ENCODE data around the gene RHOA. TPM values are rescaled to one million over a fixed set of nuclear protein-coding genes. Genes with fewer than 3 reads are reported as not detected.
"Not testable (repeated sequence)": the region's sequence is repeated elsewhere in the genome, so short reads cannot be mapped to it uniquely, and the experiment has no call there.

RHOA gene
- total RNA-seq, 2 donors from 2014 or later, result 311 to 334 TPM

DNA sequence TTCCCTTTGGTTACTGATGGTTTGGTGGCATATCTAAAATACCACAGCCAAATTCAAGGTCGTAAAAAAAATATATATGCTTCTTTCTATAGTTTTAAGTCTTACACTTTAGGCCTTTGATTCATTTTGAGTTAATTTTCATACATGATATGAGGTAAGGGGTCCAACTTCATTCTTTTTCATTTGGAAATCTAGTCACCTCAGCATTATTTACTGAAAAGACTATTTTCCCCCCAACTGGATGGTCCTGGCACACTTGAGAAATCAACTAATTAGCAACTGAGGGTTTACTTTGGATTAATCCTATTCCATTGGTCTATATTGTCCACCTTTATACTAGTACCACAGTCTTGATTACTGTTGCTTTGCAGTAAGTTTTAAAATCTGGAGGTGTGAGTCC lies 26.2 kb downstream of the RHOA start:
- no peak for DNase-seq
- intact Hi-C loops (cut with DNase I), result no loop called here
- ATAC-seq, result no peak

DNA sequence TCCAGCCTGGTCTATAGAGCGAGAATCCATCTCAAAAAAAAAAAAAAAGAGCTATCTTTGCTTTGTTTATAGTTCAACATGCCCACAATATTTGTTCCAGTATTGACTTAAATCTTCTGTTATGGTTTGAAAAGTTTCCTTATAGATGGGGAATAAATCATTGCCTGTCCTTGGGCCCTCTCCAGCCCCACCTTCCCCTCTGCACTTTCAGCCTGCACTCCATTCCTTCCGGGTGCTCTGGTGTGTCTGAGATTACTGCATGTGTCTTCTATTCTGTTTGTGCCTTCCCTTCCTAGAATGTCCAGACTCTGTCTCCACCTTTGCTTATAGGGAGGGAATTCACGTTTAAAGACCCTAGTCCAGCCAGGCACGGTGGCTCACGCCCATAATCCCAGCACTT lies 28.4 kb downstream of the RHOA start:
- ATAC-seq, result no peak
- no peak for DNase-seq
- intact Hi-C loops (cut with DNase I), result no loop called here

DNA sequence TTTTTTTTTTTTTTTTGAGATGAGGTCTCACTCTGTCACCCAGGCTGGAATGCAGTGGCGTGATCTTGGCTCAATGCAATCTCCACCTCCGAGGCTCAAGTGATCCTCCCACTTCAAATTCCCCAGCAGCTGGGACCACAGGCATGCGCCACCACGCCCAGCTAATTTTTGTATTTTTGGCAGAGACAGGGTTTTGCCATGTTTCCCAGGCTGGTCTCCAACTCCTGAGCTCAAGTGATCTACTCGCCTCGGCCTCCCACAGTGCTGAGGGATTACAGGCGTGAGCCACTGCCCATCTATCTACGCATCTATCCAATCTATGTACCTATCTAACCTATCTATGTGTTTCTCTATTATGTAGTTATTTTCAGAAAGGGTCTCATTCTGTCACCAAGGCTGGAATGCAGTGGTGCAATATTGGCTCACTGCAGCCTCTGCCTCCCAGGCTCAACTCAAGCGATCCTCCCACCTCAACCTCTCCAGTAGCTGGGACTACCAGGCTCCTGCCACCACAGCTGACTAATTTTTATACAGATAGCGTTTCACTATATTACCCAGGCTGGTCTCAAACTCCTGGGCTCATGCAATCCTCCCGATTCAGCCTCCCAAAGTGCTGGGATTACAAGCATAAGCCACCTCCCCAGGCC lies 33.4 kb downstream of the RHOA start:
- intact Hi-C loops (cut with DNase I), result no loop called here
- DNase-seq (peak; percentile 51), ATAC-seq (peak; percentile 67 to 88)

DNA sequence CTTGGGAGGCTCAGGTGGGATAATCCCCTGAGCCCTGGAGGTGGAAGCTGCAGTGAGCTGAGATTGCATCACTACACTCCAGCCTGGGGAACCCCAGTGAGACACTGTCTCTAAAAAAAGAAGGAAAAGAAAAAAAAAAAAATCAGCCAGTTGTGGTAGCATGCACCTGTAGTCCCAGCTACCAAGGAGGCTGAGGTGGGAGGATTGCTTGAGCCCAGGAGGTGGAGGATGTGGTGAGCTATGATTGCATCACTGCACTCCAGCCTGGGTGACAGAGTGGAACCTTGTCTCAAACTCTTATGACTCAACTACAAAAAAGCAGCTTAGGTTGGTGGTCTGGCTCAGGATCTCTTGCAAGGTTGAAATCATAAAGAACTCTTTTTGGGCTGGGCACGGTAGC lies 34.3 kb downstream of the RHOA start:
- ATAC-seq, result peak in 1 of 2 donors; percentile 30
- intact Hi-C loops (cut with DNase I), result no loop called here

DNA sequence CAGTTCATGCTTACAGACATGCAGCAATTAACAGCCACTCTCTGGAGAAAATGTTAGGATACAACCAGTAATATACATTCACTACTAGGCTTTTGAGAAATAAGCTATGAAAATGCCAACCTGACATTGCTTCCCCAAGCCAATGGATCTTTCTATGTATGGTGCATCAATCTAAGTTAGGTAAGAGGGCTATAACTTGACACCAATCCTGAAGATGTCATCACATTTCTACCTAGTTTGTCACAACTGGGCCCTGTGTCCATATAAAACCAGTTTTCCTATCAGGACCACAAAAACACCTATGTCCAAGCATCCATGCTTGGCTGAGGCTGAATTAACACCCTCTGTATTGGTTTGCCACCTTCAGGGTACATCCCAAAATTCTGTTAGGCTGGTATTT lies 39.8 kb downstream of the RHOA start:
- ATAC-seq, result no peak
- DNase-seq, result no peak
- intact Hi-C loops (cut with DNase I), result no loop called here

More for the DNA sequence above, 34.3 kb downstream of the RHOA start:
- DNase-seq, result no peak

DNA sequence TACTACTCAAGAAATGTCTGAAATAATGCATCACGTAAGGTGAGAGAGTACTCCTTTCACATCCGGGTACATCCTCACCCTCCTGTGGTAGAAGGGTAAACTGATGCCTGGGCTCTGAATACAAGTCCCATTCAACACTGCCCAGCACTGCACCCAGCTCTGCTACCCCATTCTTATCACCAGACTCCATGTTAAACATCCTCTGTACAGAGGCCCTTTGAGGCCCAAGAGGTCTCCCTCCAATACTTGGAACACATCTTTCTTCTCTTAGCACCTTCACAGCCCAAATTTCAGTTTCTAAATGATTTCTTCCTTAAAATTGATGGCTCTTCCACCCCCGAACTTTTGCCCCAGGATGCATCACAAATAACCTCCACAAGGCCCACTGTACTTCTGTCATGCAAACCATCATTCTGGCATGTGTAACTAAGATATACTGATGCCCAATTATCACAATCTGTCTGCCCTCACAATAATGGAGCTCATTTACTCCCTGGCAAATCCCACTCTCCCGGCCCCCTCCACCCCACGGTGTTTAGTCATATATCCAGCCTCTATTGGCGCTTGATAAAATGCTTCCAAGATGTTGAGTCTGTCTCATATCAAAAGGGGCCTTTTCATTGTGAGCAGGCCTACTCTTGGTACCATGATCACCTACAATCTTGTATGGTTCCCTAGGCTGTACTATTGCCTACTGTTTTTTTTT lies 41.0 kb downstream of the RHOA start:
- DNase-seq (no peak), ATAC-seq (no peak)
- intact Hi-C loops (cut with DNase I), result no loop called here

DNA sequence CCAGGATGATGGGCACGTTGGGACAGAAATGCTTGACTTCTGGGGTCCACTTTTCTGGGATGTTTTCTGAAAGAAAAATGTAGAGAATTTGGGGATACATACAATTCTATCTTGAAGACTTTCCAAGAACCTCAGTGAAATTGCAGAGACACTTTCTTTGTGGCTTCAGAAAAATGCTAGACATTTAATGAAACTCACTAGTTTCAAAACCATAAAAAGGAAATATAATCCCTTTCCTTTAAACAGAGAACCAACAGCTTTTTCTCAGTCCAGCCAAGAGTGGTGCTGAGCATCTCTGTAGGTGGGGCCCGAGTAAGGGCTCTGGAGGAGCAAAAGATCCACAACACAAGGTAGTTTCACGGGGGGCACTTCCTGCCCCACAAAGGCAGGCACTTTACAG lies 49.2 kb downstream of the RHOA start:
- ATAC-seq (no peak), DNase-seq (no peak)
- intact Hi-C loops (cut with DNase I), result no loop called here

DNA sequence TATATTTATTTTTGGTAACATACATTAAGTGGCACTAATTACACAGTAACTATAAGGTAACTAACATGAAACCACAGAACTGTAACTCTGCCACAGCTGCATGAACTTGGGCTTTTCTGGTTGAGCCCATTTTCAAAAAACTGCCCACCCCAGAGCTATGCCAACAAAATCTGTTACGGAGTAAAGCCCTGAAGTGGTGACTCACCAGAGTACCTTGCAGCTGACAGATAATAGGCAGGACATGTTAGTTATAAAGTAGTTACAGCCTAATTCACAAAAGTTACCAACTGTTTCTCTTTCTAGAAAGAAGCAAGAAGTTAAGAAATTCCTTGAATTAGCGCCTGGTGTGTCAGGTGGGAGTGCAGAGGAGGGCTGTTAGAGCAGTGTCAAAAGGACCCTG lies 52.2 kb downstream of the RHOA start:
- DNase-seq (no peak), ATAC-seq (no peak)
- intact Hi-C loops (cut with DNase I), result loop anchor here in 1 of 2 donors (10.0 kb wide), 1 partner anchor 55 kb away; the partner anchor contains the start of genes RHOA and TCTA

DNA sequence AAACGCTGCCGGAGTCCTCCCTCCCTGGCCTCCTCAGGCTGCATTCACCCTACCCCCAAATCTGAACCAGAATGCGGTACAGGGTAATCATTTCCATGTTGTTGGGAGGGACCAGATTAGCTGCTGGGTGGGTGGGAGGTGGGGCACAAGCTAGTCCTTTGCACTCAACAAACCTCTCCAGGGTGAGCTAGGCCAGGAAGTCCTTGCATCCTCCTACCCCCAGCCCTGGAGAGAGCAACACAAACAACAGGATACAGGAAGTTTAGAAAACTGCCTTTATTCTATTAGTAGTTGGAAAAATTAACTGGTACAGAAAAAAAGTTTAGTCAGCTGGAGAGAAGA lies 52.9 kb downstream of the RHOA start:
- DNase-seq, result no peak
- intact Hi-C loops (cut with DNase I), result loop anchor here in 1 of 2 donors (10.0 kb wide), 1 partner anchor 56 kb away; the partner anchor contains the start of genes RHOA and TCTA
- no peak for ATAC-seq

DNA sequence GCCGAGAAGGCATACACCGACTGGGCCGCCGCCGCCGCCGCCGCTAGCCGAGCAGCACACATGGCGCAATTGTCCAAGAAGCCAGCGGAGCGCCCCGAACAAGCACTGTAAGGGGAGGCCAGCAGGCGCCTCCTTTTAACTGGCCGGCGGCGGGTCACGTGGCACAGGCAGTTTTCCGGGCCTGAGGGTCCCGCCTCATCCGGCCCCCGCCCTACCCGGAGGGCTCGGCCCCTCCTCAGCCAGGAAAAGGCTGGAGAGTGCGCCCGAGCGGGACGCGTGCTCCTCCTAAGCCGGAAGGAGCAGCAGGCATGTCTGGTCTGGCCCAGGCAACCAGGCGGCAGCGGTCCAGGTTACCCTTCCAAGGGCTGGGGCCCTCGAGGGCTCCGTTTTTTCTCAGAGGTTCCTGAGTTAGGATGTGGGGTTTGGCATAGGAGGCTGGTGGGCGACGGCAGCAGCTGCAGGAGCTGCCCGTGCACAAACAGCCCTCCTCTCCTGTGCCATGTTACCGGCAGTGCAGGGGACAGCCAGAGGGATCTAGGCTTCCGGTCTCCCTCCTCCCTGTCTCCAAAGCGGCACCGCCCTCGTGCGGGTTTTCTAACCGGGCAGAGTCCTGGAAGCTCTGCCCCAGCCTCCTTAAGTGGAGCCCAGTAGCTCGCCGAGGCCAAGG lies 53.4 kb downstream of the RHOA start, which contains the start of gene GPX1:
Gene GPX1 (minus strand): TSS at position 137 of the 667 bp plus-strand sequence. CDS start 75 bp downstream, at position 62.
- DNase-seq (peak; percentile 98), ATAC-seq (peak; percentile 95 to 97)
- intact Hi-C loops (cut with DNase I), result loop anchor here in 1 of 2 donors (10.0 kb wide), 1 partner anchor 56 kb away; the partner anchor contains the start of genes RHOA and TCTA

DNA sequence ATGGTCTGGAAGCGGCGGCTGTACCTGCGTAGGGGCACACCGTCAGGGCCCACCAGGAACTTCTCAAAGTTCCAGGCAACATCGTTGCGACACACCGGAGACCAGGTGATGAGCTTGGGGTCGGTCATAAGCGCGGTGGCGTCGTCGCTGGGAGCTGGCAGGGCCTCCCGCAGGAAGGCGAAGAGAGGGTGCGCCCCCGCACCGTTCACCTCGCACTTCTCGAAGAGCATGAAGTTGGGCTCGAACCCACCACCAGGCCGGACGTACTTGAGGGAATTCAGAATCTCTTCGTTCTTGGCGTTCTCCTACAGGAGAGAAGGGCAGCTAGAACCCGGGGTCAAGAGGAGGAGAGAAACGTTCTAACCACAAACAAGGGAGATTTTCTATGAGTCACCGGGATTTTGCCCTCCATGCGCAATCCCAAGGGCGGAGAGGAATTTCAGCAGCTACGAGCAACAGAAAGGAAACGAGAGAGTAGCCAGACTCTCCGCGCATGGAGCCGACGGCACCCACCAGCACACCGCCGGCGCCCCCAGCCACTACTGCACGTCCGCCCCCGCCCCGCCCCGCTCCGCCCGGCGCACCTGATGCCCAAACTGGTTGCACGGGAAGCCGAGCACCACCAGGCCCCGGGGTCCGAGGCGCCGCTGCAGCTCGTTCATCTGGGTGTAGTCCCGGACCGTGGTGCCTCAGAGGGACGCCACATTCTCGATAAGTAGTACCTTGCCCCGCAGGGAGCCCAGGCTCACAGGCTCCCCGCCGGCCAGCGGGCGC lies 54.1 kb downstream of the RHOA start:
- ATAC-seq, result peak; percentile 49 to 64
- intact Hi-C loops (cut with DNase I), result loop anchor here in 1 of 2 donors (10.0 kb wide), 1 partner anchor 57 kb away; the partner anchor contains the start of genes RHOA and TCTA
- DNase-seq, result peak; percentile 64

DNA sequence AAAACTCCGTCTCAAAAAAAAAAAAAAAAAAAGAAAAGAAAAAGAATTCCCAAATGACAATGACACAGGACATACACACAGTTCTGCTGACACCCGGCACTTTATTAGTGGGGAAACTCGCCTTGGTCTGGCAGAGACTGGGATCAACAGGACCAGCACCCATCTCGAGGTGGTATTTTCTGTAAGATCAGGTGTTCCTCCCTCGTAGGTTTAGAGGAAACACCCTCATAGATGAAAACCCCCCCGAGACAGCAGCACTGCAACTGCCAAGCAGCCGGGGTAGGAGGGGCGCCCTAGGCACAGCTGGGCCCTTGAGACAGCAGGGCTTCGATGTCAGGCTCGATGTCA lies 54.7 kb downstream of the RHOA start:
- intact Hi-C loops (cut with DNase I), result loop anchor here in 1 of 2 donors (10.0 kb wide), 1 partner anchor 58 kb away; the partner anchor contains the start of genes RHOA and TCTA
- not testable (repeated sequence) for ATAC-seq, DNase-seq

DNA sequence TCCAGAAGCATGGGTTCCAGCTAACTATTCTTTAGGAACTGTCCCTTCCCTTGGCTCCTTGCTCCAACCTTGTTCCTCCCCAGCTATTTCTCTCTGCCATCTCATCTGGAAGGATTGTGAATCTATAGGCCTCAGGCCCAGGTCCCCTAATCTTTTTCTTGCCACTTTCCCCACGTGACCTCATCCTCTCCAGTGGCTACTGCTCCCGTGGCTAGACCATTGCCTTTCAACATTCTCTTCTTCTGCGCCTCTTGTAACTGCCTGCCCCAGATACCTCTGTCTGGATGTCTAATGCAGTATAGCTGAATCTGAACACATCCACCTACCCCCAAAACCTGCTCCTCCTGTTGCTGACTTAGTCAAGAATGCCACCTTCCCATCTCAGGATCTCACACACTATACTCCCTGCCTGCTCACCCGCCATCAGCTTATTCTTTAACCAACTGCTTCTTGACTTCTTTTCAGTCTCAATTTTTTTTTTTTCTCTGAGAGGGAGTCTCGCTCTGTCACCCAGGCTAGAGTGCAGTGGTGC lies 58.8 kb downstream of the RHOA start:
- no peak for DNase-seq
- no peak for ATAC-seq
- intact Hi-C loops (cut with DNase I), result loop anchor here in 1 of 2 donors (10.0 kb wide), 1 partner anchor 62 kb away; the partner anchor contains the start of genes RHOA and TCTA

DNA sequence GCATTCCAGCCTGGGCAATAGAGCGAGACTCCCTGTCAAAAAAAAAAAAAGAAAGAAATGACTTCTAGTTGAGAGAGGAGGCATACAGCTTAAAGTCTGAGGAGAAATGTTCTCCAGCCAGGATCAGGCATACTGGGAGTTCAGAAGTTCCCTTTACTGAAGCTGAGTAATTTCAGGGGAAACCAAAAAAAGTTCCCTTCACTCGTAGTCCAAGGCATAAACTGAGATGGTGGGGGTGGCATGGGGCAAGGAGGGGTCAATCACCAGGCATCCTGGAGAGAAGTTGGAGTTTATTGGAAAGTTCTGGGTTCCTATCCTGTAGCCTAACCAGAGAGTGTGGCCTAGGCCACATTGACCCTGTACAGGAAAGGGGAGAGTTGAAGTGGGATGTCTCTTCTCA lies 59.5 kb downstream of the RHOA start:
- intact Hi-C loops (cut with DNase I), result loop anchor here in 1 of 2 donors (10.0 kb wide), 1 partner anchor 63 kb away; the partner anchor contains the start of genes RHOA and TCTA
- DNase-seq (no peak), ATAC-seq (no peak)

DNA sequence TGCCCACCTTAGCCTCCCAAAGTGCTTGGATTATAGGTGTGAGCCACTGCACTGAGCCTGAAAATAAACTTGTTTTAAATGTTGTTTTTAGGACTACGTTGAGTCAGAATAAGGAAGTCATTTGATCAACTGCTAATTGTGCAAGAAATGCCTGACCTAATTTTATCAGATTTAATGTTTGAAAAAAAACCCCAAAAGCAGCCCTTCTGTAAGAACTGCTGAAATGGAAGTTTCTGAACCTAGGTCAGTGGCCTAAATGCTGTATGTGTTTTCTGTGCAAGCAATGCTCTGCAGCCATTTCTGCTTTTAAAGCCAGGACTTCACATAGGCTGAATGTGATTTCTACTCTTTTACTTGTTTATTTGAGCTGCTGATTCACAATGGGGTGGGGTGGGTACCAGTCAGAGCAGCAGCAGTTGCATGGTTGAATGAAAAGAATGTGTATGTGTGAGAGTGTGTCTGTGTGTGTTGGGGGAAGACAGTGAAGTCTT lies 60.2 kb downstream of the RHOA start:
- ATAC-seq (peak; percentile 20 to 37), DNase-seq (no peak)
- intact Hi-C loops (cut with DNase I), result loop anchor here in 1 of 2 donors (10.0 kb wide), 1 partner anchor 63 kb away; the partner anchor contains the start of genes RHOA and TCTA

DNA sequence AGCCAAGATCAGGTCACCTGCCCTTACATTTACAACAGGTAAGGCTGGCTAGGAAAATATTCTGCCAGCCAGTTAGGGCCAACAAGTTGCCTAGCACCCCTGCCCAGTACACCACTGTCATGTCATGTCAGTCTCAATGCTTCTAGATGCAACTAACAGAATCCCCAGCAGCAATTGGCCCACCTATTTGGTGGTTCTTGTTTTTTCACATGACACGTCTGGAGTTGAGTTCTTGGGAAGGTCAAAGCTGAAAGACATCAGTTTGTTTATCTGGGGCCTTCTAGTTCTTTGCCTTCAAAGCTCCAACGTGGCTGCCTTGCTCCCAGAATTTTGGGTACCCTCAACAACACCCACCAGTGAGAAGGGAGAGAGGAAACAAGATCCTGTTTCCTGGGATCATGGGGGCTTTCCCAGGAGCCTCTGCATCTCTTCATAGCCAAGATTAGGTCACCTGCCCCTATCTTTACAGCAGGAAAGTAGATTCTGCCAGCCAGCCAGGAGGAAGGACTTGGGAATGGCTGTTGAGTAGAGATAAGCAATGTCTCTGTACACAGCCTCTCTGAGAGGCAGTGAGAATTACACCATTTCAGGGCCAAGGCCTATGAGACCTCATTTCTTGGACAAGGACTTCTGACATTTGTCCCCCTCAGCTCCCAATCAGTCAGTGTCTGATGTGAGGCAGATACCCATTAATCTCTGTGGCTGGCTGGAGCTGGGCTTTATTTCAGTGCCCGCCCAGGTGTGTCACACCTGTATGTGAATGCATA lies 62.2 kb downstream of the RHOA start:
- ATAC-seq, result no peak
- intact Hi-C loops (cut with DNase I), result loop anchor here in 1 of 2 donors (10.0 kb wide), 1 partner anchor 65 kb away; the partner anchor contains the start of genes RHOA and TCTA

DNA sequence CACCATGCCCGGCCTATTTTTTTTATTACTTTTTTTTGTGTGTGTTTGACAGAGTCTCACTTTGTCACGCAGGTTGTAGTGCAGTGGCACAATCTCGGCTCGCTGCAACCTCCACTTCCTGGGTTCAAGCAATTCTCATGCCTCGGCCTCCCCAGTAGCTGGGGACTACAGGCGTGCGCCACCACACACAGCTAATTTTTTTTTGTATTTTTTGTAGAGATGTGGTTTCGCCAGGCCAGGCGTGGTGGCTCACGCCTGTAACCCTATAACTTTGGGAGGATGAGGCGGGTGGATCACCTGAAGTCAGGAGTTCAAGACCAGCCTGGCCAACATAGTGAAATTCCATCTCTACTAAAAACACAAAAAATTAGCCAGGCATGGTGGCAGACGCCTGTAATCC lies 63.4 kb downstream of the RHOA start:
- DNase-seq; intact Hi-C loops (cut with DNase I); ATAC-seq: not testable (repeated sequence)

More for the DNA sequence above, 62.2 kb downstream of the RHOA start:
- no peak for DNase-seq

Data from left cardiac atrium (tissue), 4 donors.